ENCODE results near the gene PADI3. TPM values are rescaled to one million over a fixed set of nuclear protein-coding genes. Genes with fewer than 3 reads are reported as not detected.

PADI3 gene
- total RNA-seq, 1 experiment from 2014 or later = 0.61 TPM

DNA sequence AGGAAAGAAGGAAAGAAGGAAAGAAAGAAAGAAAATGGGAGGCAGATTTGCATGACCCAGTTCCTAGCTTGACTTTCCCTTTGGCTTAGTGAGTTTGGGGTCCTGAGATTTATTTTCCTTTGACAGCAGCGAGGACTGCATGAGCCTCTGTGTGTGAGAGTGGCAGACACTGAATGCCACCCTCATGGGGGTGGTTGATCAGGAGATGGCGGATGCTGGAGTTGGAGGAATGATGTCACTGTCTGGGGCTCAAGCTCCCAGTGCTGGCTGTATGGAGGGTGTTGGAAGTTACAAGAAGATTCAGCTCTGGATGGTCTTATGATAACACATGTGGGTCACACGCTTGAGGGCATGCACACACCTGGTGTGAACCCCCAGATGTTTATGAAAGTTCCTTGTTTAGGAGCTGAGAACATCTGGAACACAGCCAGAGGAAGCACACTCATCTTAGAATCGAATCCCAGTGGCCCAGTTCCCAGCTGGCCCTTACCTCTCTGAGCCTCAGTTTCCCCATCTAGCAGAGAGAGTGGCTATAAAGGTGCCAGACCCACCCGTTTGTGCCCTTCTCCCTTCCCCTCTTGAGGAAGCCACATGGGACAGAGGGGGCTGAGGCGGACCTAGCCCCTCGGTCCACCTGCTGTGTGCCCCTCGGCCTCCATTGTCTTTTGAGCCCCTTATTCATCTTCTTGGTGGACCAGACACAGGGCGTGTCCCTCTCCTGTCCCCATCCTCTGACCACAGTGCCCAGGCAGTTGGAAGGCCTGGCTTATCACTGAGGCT lies 64.8 kb downstream of the PADI3 start:
- POLR2A ChIA-PET = interaction anchor here (0.6 kb wide), 2 partner anchors 22 to 104 kb away, joined by 4 to 5 read pairs; no protein-coding TSS in a partner anchor

More for the DNA sequence above, 64.8 kb downstream of the PADI3 start:
- TF ChIP-seq AR (CRISPR knock-in tag; IDR thresholded peaks at IDR 0.05) (no peak), FOXK1 (CRISPR knock-in tag; IDR thresholded peaks at IDR 0.05) (no peak), NFATC4 (CRISPR knock-in tag; IDR thresholded peaks at IDR 0.05) (no peak), ARID4B (CRISPR knock-in tag; IDR thresholded peaks at IDR 0.05; ENCODE audit: borderline replicate concordance) (no peak), CREM (CRISPR knock-in tag; IDR thresholded peaks at IDR 0.05) (no peak), ZBTB43 (CRISPR knock-in tag; IDR thresholded peaks at IDR 0.05) (no peak), ZNF416 (CRISPR knock-in tag; IDR thresholded peaks at IDR 0.05) (no peak), ZNF532 (CRISPR knock-in tag; IDR thresholded peaks at IDR 0.05; ENCODE audit: borderline replicate concordance) (no peak), SMAD3 (CRISPR knock-in tag; IDR thresholded peaks at IDR 0.05; ENCODE audit: borderline replicate concordance) (no peak)
- TF ChIP-seq, protein P1, sequence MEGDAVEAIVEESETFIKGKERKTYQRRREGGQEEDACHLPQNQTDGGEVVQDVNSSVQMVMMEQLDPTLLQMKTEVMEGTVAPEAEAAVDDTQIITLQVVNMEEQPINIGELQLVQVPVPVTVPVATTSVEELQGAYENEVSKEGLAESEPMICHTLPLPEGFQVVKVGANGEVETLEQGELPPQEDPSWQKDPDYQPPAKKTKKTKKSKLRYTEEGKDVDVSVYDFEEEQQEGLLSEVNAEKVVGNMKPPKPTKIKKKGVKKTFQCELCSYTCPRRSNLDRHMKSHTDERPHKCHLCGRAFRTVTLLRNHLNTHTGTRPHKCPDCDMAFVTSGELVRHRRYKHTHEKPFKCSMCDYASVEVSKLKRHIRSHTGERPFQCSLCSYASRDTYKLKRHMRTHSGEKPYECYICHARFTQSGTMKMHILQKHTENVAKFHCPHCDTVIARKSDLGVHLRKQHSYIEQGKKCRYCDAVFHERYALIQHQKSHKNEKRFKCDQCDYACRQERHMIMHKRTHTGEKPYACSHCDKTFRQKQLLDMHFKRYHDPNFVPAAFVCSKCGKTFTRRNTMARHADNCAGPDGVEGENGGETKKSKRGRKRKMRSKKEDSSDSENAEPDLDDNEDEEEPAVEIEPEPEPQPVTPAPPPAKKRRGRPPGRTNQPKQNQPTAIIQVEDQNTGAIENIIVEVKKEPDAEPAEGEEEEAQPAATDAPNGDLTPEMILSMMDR (IDR thresholded peaks at IDR 0.05) = no peak
- Mint-ChIP-seq H3K9me3 (no peaks in the 10 kb centered on the region), H3K4me1 (peaks cover 41% of the 10 kb centered on the region), H3K4me3 (no peak overlapping the region), H3K27me3 (ENCODE audit: low read depth) (no peaks in the 10 kb centered on the region), H3K36me3 (no peaks in the 10 kb centered on the region), H3K27ac (peak overlapping the region; percentile 29; the same call in 1 of the 2 replicates)
- CTCF ChIA-PET = interaction anchor here (0.6 to 2.0 kb wide), 3 partner anchors 22 to 52 kb away, joined by 3 to 5 read pairs (median 5); no protein-coding TSS in a partner anchor
- ATAC-seq (no peak), DNase-seq (ENCODE audit: low spot score) (no peak)

Measured in WTC11 (cell line).